Nephron progenitor cell (in vitro differentiated cells): ENCODE data around the gene TAF10.

ENCODE experiments used
- DNase-seq: peaks from one replicate; pipeline ENCODE4 v3.0.0; 2021
- H3K27ac Mint-ChIP-seq: 2 replicates; pipeline ENCODE4 v1.8.0; 2021; ENCODE audit warnings: mild to moderate bottlenecking, moderate library complexity, mixed read lengths
- H3K27me3 Mint-ChIP-seq: 2 replicates; pipeline ENCODE4 v1.8.0; 2021; ENCODE audit warnings: mild to moderate bottlenecking, low read depth, mixed read lengths; ENCODE audit not compliant: poor library complexity
- H3K36me3 Mint-ChIP-seq: 2 replicates; pipeline ENCODE4 v1.8.0; 2021; ENCODE audit warnings: low read depth, mixed read lengths
- H3K4me1 Mint-ChIP-seq: 2 replicates; pipeline ENCODE4 v1.8.0; 2021; ENCODE audit warnings: mixed read lengths
- H3K4me3 Mint-ChIP-seq: 2 replicates; pipeline ENCODE4 v1.8.0; 2021; ENCODE audit warnings: mild to moderate bottlenecking, moderate library complexity, mixed read lengths
- H3K9me3 Mint-ChIP-seq: 2 replicates; pipeline ENCODE4 v1.8.0; 2021; ENCODE audit warnings: mild to moderate bottlenecking, moderate library complexity, mixed read lengths
- TF ChIP-seq, protein P1 (sequence below): fragments of 200-600 bp; sonication (generic); IDR thresholded peaks from 2 replicates; pipeline ENCODE4 v1.5.0; 2021; ENCODE audit warnings: antibody characterized with exemption

Gene TAF10

DNA sequence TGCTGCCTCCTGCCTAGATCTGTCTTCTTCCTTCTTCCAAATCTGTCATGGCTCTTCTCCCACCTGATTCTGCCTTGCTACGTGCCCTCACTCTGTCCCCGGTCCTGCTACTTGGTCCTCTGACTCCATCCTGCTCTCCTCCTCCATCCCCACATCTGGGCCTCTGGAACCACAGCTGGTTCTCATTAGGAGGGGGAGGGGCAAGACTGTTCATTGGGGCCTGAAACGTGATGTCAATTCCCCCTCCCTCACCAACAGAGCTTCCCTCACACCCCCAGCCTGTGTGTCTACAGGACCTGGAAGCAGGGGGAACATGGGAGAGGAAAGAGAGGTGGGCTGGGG is 34.5 kb upstream of the TAF10 start:
- H3K9me3 Mint-ChIP-seq = no peaks in the 10 kb centered on the region
- no peaks in the 10 kb centered on the region for H3K4me1 Mint-ChIP-seq
- no peaks in the 10 kb centered on the region for H3K27me3 Mint-ChIP-seq
- DNase-seq = peak; percentile 41
- H3K27ac Mint-ChIP-seq = no peak overlapping the region
- TF ChIP-seq, protein P1, sequence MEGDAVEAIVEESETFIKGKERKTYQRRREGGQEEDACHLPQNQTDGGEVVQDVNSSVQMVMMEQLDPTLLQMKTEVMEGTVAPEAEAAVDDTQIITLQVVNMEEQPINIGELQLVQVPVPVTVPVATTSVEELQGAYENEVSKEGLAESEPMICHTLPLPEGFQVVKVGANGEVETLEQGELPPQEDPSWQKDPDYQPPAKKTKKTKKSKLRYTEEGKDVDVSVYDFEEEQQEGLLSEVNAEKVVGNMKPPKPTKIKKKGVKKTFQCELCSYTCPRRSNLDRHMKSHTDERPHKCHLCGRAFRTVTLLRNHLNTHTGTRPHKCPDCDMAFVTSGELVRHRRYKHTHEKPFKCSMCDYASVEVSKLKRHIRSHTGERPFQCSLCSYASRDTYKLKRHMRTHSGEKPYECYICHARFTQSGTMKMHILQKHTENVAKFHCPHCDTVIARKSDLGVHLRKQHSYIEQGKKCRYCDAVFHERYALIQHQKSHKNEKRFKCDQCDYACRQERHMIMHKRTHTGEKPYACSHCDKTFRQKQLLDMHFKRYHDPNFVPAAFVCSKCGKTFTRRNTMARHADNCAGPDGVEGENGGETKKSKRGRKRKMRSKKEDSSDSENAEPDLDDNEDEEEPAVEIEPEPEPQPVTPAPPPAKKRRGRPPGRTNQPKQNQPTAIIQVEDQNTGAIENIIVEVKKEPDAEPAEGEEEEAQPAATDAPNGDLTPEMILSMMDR = no peak
- no peaks in the 10 kb centered on the region for H3K36me3 Mint-ChIP-seq
- no peak overlapping the region for H3K4me3 Mint-ChIP-seq

DNA sequence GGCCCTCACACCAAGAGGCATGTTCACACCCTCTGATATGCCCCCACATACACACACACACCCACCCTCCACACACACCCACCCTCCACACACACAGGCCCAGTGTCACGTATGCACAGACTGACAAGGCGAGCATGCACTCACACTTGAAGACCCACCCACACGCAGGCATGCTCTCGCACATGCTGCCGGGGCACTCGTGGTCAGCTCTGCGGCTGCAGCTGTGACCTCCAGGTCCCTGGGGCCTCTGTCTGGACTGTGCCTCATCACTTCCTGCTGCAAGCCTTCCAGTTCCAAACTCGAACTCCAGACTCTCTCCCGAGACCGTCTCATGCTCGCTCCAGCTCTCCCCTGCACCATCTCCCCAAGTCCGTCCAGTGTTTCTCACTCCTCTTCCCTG is 34.1 kb upstream of the TAF10 start:
- Mint-ChIP-seq H3K4me1 (no peaks in the 10 kb centered on the region), H3K27ac (peak overlapping the region; percentile 71), H3K9me3 (no peaks in the 10 kb centered on the region), H3K27me3 (no peaks in the 10 kb centered on the region), H3K36me3 (no peaks in the 10 kb centered on the region), H3K4me3 (peak overlapping the region; percentile 21)
- TF ChIP-seq, protein P1 = no peak
- DNase-seq = no peak

DNA sequence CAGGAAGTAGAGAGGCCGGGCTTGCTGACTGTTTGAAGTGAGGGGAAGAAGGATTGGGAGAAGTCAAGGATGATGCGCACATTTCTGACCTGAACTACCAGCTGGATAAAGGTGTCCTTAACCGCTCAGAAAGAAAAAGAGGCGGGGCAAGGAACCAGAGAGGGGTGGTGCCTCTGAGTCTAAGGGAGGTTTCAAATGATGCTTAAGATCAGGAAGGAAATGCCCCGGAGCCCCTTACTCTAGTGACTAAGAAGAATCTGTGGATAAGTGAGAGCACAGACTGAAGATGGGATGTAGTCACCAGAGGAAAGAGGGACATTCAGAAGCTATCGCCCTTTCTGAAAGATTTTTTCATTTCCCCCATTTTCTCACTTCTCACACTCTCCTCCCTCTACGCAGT is 30.9 kb upstream of the TAF10 start:
- Mint-ChIP-seq H3K4me3 (no peak overlapping the region), H3K36me3 (peaks cover 8% of the 10 kb centered on the region), H3K27me3 (no peaks in the 10 kb centered on the region), H3K9me3 (no peaks in the 10 kb centered on the region), H3K4me1 (peaks cover 8% of the 10 kb centered on the region), H3K27ac (no peak overlapping the region)
- DNase-seq = no peak
- TF ChIP-seq, protein P1 = no peak

- TF ChIP-seq, protein P1 = no peak
- Mint-ChIP-seq H3K27me3 (no peaks in the 10 kb centered on the region), H3K27ac (no peak overlapping the region), H3K4me3 (no peak overlapping the region), H3K4me1 (peaks cover 8% of the 10 kb centered on the region), H3K36me3 (peaks cover 8% of the 10 kb centered on the region), H3K9me3 (no peaks in the 10 kb centered on the region)
- no peak for DNase-seq
These were observed 29.1 kb upstream of the TAF10 start for GRCh38 chr11:6640985-6641701.

DNA sequence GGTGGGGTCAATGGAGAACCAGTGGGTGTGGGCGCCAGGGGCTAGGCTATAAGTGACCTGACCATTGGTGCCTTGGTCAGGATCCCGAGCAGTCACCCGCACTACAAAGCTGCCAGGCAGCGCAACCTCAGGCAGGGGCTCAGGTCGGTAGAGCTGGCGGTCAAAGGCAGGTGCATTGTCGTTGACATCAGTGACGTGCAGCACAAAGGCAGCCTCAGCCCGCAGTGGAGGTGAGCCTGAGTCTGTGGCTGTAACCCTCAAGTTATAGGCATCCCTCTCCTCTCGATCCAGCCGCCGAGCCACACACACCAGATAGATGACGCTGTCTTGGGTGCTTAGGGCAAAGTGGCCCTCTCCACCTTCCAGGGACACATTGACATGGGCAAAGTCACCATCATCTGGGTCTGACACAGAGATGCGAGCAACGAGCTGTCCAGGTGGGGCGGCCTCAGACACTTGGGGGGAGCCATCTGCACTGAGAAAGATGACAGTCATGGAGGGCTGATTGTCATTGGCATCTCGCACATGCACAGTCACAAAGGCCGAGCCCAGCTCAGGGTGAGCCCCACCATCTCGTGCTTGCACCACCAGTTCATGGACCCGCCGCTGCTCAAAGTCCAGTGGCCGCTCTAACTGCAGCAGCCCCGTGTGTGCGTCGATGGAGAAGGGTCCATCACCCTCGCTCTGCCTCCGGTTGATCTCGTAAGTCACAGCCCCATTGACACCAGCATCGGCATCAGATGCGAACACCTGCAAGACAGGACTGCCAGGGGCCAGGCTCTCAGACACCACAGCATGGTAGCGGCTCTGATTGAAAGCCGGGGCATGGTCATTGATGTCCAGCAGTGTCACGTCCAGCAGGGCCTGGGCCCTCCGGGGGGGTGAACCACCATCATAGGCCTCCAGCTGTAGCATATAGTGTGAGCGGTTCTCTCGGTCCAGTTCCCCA is 28.3 kb upstream of the TAF10 start:
- peaks cover 8% of the 10 kb centered on the region for H3K36me3 Mint-ChIP-seq
- no peak overlapping the region for H3K4me3 Mint-ChIP-seq
- TF ChIP-seq, protein P1 = no peak
- no peaks in the 10 kb centered on the region for H3K9me3 Mint-ChIP-seq
- peaks cover 8% of the 10 kb centered on the region for H3K4me1 Mint-ChIP-seq
- no peak for DNase-seq
- no peaks in the 10 kb centered on the region for H3K27me3 Mint-ChIP-seq
- no peak overlapping the region for H3K27ac Mint-ChIP-seq
